Central memory CD8-positive, alpha-beta T cell (primary cell): ENCODE results near the gene SLC25A26.

Experiments
- ATAC-seq: fragments of 150-1000 bp; cut with Tn5 transposase; replicated peaks from 2 replicates; pipeline ENCODE4 v1.10.0; 2022; ENCODE audit warnings: mild to moderate bottlenecking, moderate FRiP score, moderate number of reproducible peaks; ENCODE audit not compliant: poor library complexity, severe bottlenecking; ENCODE audit errors: extremely low read depth
- DNase-seq, 2 donors: peaks; one replicate each; pipeline ENCODE4 v3.0.0; 2021; ENCODE audit warnings: low spot score in 2 of 2
- H3K27ac Mint-ChIP-seq: one replicate; pipeline ENCODE4 v1.8.0; 2022; ENCODE audit warnings: low read depth, mild to moderate bottlenecking, moderate library complexity, mixed read lengths
- H3K27me3 Mint-ChIP-seq: one replicate; pipeline ENCODE4 v1.8.0; 2022; ENCODE audit warnings: mixed read lengths
- H3K36me3 Mint-ChIP-seq: one replicate; pipeline ENCODE4 v1.8.0; 2022; ENCODE audit warnings: mild to moderate bottlenecking, moderate library complexity, mixed read lengths; ENCODE audit not compliant: insufficient read depth
- H3K4me1 Mint-ChIP-seq: one replicate; pipeline ENCODE4 v1.8.0; 2022; ENCODE audit warnings: mixed read lengths
- H3K4me3 Mint-ChIP-seq: one replicate; pipeline ENCODE4 v1.8.0; 2022; ENCODE audit warnings: mild to moderate bottlenecking, moderate library complexity, mixed read lengths
- H3K9me3 Mint-ChIP-seq: one replicate; pipeline ENCODE4 v1.8.0; 2022; ENCODE audit warnings: mixed read lengths

The SLC25A26 gene

GRCh38 chr3:66312039-66312438, 91.2 kb downstream of the SLC25A26 start:
- DNase-seq (peak; percentile 29 to 71), ATAC-seq (peak; percentile 97)
- no peak overlapping the region for H3K4me3 Mint-ChIP-seq
- H3K36me3 Mint-ChIP-seq = peaks cover 4% of the 10 kb centered on the region
- no peaks in the 10 kb centered on the region for H3K27me3 Mint-ChIP-seq
- H3K9me3 Mint-ChIP-seq = peaks cover 31% of the 10 kb centered on the region
- H3K27ac Mint-ChIP-seq = no peak overlapping the region
- H3K4me1 Mint-ChIP-seq = peaks cover 41% of the 10 kb centered on the region

GRCh38 chr3:66314455-66314854, 93.7 kb downstream of the SLC25A26 start:
- ATAC-seq (no peak), DNase-seq (no peak)
- Mint-ChIP-seq H3K9me3 (peaks cover 30% of the 10 kb centered on the region), H3K36me3 (peaks cover 5% of the 10 kb centered on the region), H3K4me3 (no peak overlapping the region), H3K4me1 (peaks cover 44% of the 10 kb centered on the region), H3K27ac (no peak overlapping the region), H3K27me3 (no peaks in the 10 kb centered on the region)

- peaks cover 59% of the 10 kb centered on the region for H3K4me1 Mint-ChIP-seq
- peak overlapping the region; percentile 25 for H3K27ac Mint-ChIP-seq
- no peak overlapping the region for H3K4me3 Mint-ChIP-seq
- DNase-seq = no peak
- ATAC-seq = no peak
- H3K36me3 Mint-ChIP-seq = peaks cover 5% of the 10 kb centered on the region
- peaks cover 28% of the 10 kb centered on the region for H3K9me3 Mint-ChIP-seq
- H3K27me3 Mint-ChIP-seq = no peaks in the 10 kb centered on the region
Measured at GRCh38 chr3:66317750-66318376, 97.1 kb downstream of the SLC25A26 start.

GRCh38 chr3:66320390-66320789, 99.6 kb downstream of the SLC25A26 start:
- H3K9me3 Mint-ChIP-seq = peaks cover 12% of the 10 kb centered on the region
- no peaks in the 10 kb centered on the region for H3K27me3 Mint-ChIP-seq
- no peak overlapping the region for H3K4me3 Mint-ChIP-seq
- no peak overlapping the region for H3K27ac Mint-ChIP-seq
- ATAC-seq (no peak), DNase-seq (no peak)
- H3K4me1 Mint-ChIP-seq = peaks cover 50% of the 10 kb centered on the region
- H3K36me3 Mint-ChIP-seq = peaks cover 8% of the 10 kb centered on the region

DNA sequence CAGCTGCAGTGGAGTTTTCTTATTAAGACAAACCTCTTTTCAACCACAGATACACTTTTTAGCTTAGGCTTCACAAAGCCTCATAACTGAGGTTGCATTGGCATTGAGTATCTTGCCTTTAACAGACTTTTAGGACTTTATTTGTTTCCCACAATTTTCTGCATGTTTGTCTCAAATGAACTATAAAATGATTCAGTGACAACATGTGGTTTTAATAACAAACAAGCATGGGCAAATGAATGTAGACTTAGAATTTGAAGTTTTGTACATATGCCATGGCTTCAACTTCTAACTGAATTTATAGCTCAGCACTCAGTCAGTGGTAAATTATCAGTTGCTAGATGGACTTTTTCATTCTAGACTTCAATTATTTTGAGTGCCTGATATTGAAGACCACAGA, 101.6 kb downstream of the SLC25A26 start:
- H3K4me1 Mint-ChIP-seq = peaks cover 40% of the 10 kb centered on the region
- H3K36me3 Mint-ChIP-seq = peaks cover 11% of the 10 kb centered on the region
- no peak overlapping the region for H3K27ac Mint-ChIP-seq
- DNase-seq (no peak), ATAC-seq (no peak)
- no peaks in the 10 kb centered on the region for H3K9me3 Mint-ChIP-seq
- no peak overlapping the region for H3K4me3 Mint-ChIP-seq
- no peaks in the 10 kb centered on the region for H3K27me3 Mint-ChIP-seq

DNA sequence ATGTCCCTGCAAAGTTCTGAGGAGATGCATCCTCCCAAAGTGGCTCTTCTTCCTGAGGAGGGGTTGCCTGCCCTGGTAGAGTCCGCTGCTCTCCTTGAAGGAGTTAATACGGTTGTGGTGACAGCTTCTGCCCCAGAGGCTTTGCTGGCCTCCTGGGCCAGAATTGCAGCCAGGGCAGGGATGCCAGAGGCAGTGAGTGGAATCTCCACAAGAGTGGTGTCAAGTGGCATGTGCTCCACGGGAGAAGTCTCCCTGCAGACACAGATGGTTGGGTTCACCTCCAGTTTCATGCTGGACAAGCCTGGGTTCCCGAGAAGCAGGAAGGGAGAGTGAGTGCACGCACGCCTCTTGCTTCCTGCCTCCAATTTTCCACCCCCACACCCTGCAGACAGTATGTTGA, 105.5 kb downstream of the SLC25A26 start:
- Mint-ChIP-seq H3K27me3 (no peaks in the 10 kb centered on the region), H3K27ac (no peak overlapping the region), H3K9me3 (no peaks in the 10 kb centered on the region), H3K4me1 (peaks cover 29% of the 10 kb centered on the region), H3K4me3 (no peak overlapping the region), H3K36me3 (peaks cover 6% of the 10 kb centered on the region)
- DNase-seq = no peak
- ATAC-seq = no peak

- H3K27me3 Mint-ChIP-seq = no peaks in the 10 kb centered on the region
- no peaks in the 10 kb centered on the region for H3K9me3 Mint-ChIP-seq
- H3K36me3 Mint-ChIP-seq = no peaks in the 10 kb centered on the region
- H3K27ac Mint-ChIP-seq = peak overlapping the region; percentile 35
- no peak overlapping the region for H3K4me3 Mint-ChIP-seq
- H3K4me1 Mint-ChIP-seq = peaks cover 62% of the 10 kb centered on the region
- ATAC-seq = no peak
- DNase-seq = no peak
Measured at GRCh38 chr3:66335671-66336070, 114.9 kb downstream of the SLC25A26 start.

- ATAC-seq = no peak
- no peaks in the 10 kb centered on the region for H3K27me3 Mint-ChIP-seq
- H3K27ac Mint-ChIP-seq = peak overlapping the region; percentile 39
- no peaks in the 10 kb centered on the region for H3K9me3 Mint-ChIP-seq
- no peak for DNase-seq
- H3K36me3 Mint-ChIP-seq = no peaks in the 10 kb centered on the region
- H3K4me1 Mint-ChIP-seq = peaks cover 59% of the 10 kb centered on the region
- no peak overlapping the region for H3K4me3 Mint-ChIP-seq
Measured at GRCh38 chr3:66336333-66336766, 115.5 kb downstream of the SLC25A26 start.

- Mint-ChIP-seq H3K4me3 (no peak overlapping the region), H3K36me3 (no peaks in the 10 kb centered on the region), H3K27ac (peak overlapping the region; percentile 75), H3K9me3 (no peaks in the 10 kb centered on the region), H3K4me1 (peaks cover 44% of the 10 kb centered on the region), H3K27me3 (no peaks in the 10 kb centered on the region)
- DNase-seq (no peak), ATAC-seq (no peak)
Measured at GRCh38 chr3:66338927-66339326, 118.1 kb downstream of the SLC25A26 start.

DNA sequence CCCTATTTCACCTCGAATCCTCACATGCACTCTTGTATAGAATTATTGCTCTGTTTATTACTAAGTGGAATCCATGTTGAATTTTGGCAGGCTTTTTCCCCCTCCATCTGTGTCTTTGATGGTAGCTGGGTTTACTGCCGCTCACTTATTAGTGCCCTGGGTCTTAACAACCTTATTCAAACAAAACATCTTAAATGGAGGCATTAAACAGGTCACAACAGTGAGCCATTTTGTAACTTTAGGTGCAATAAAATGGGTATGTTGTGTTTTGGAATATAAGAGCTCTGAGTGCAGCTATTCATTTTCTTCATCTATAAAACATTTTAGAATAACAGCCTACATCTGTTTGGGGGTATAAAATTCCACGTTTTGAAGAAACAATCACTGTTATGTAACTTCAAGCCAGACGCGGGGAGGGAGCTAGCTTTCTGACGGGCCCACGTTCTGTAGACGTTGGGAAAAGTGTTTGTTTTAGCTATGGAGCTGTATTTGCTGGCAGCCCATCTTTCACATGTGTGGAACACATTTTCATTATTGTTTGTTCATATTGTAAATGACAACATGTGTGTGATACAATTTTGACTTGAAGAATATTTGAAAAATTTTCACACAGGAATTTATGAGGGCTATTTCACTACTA, 122.0 kb downstream of the SLC25A26 start:
- peaks cover 30% of the 10 kb centered on the region for H3K4me1 Mint-ChIP-seq
- peaks cover 7% of the 10 kb centered on the region for H3K36me3 Mint-ChIP-seq
- no peak overlapping the region for H3K4me3 Mint-ChIP-seq
- no peaks in the 10 kb centered on the region for H3K9me3 Mint-ChIP-seq
- no peaks in the 10 kb centered on the region for H3K27me3 Mint-ChIP-seq
- DNase-seq (no peak), ATAC-seq (no peak)
- H3K27ac Mint-ChIP-seq = no peak overlapping the region

- no peak overlapping the region for H3K4me3 Mint-ChIP-seq
- ATAC-seq (no peak), DNase-seq (no peak)
- H3K27ac Mint-ChIP-seq = no peak overlapping the region
- H3K9me3 Mint-ChIP-seq = no peaks in the 10 kb centered on the region
- H3K36me3 Mint-ChIP-seq = peaks cover 9% of the 10 kb centered on the region
- peaks cover 15% of the 10 kb centered on the region for H3K4me1 Mint-ChIP-seq
- H3K27me3 Mint-ChIP-seq = no peaks in the 10 kb centered on the region
Measured at GRCh38 chr3:66344391-66344811, 123.6 kb downstream of the SLC25A26 start.

DNA sequence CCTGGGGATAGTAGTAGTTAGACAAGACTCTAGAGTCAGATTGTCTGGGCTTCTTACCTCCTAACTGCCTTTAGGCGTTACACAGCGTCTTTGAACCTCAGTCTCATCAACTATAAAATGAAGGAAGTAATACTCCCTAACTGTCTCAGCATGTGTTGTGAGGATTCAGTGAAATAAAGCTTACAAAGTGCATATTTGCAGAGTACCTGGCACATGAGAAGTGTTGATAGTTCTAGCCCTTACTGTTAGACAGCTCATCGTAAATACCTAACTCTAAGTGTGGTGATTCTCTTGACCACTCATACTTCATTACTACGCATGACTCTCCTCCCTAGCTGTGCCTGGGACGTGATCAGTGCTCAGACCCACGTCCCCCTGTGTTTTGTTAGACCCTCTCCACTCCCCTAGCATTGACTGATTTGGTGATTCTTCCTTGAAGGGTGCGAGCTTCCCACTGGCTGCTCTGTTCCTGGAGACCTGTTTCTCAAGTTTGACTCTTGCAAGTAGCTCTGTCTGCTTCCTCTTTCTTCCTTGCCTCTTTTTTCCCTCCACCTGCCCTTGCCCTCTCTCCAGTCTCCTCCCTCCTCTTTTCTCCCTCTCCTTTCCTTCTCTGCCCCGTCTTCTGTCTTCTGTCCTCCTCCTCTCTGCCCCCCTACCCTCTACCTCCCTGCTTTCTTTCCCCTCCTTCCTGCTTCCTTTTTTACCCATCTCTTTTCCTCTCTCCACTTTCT, 124.2 kb downstream of the SLC25A26 start:
- H3K27ac Mint-ChIP-seq = peak overlapping the region; percentile 20
- H3K36me3 Mint-ChIP-seq = peaks cover 9% of the 10 kb centered on the region
- H3K4me1 Mint-ChIP-seq = peaks cover 9% of the 10 kb centered on the region
- no peak overlapping the region for H3K4me3 Mint-ChIP-seq
- DNase-seq = no peak
- H3K27me3 Mint-ChIP-seq = no peaks in the 10 kb centered on the region
- ATAC-seq = no peak
- no peaks in the 10 kb centered on the region for H3K9me3 Mint-ChIP-seq

GRCh38 chr3:66348704-66349103, 127.9 kb downstream of the SLC25A26 start:
- H3K27me3 Mint-ChIP-seq = no peaks in the 10 kb centered on the region
- H3K4me3 Mint-ChIP-seq = no peak overlapping the region
- H3K9me3 Mint-ChIP-seq = no peaks in the 10 kb centered on the region
- H3K27ac Mint-ChIP-seq = no peak overlapping the region
- H3K4me1 Mint-ChIP-seq = peaks cover 24% of the 10 kb centered on the region
- no peak for ATAC-seq
- no peak for DNase-seq
- H3K36me3 Mint-ChIP-seq = peaks cover 11% of the 10 kb centered on the region
